NCI-H748 (cell line): ENCODE results near the gene SLC33A1.
A peak's percentile ranks its signal among the peaks of the same experiment; 100 is the strongest.
"Not testable (repeated sequence)": the region's sequence is repeated elsewhere in the genome, so short reads cannot be mapped to it uniquely, and the experiment has no call there.

ENCODE experiments used
- DNase-seq: peaks from one replicate; lab custom pipeline; 2025; ENCODE audit not compliant: unreplicated experiment; lab: John Stamatoyannopoulos, UW

The SLC33A1 gene

DNA sequence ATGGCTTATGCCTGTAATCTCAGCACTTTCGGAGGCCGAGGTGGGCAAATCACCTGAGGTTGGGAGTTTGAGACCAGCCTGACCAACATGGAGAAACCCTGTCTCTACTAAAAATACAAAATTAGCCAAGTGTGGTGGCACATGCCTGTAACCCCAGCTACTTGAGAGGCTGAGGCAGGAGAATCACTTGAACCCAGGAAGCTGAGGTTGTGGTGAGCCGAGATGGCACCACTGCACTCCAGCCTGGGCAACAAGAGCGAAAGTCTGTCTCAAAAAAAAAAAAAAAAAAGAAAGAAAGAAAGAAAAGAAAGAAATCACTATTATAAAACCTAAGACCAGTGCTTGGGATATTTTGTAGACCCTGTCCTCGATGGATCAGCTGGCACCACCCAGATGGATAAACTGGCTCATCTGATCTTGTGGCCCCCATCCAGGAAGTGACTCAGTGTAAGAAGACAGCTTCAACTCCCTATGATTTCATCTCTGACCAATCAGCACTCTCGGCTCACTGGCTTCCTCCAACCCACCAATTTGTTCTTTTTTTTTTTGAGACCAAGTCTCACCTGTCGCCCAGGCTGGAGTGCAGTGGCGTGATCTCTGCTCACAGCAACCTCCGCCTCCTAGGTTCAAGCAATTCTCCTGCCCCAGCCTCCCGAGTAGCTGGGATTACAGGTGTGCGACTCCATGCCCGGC is 8.2 kb upstream of the SLC33A1 start:
- DNase-seq = not testable (repeated sequence)

DNA sequence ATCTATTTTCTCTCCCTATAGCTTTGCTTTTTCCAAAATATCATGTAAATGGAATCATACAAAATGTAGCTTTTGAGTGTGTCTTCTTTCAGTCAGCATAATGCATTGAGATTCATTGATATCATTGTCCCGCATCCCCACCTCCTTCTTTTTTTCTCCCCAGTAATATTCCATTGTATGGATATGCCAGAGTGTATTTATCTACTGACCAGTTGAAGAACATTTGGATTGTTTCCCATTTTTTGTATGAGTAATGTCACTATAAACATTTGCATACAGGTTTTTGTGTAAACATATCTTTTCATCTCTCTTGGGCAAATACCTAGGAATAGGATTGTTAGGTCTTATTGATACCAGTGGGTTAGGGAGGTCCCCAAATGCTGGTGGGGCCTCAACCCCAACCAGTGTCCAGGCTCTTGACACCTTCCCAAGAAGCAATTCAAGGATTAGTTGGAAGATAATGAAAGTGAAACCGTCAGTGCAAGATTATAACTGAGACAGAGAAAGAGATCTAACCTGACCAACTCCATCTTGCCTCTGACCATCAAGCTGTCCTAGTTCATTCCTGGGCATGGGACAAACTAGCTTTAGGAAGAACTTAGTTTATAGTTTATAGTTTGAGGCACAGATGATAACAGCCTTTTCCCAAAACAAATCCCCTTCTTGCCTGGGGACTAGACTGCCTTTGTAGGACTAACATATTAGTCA is 7.4 kb upstream of the SLC33A1 start:
- no peak for DNase-seq

DNA sequence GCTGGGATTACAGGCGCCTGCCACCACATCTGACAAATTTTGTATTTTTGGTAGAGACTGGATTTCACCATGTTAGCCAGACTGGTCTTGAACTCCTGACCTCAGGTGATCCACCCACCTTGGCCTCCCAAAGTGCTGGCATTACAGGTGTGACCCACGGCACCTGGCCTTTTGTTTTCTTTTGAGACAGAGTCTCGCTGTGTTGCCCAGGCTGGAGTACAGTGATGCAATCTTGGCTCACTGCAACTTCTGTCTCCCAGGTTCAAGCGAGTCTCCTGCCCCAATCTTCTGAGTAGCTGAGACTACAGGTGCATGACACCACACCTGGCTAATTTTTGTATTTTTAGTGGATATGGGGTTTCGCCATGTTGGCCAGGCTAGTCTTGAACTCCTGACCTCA is 6.2 kb upstream of the SLC33A1 start:
- DNase-seq = not testable (repeated sequence)

DNA sequence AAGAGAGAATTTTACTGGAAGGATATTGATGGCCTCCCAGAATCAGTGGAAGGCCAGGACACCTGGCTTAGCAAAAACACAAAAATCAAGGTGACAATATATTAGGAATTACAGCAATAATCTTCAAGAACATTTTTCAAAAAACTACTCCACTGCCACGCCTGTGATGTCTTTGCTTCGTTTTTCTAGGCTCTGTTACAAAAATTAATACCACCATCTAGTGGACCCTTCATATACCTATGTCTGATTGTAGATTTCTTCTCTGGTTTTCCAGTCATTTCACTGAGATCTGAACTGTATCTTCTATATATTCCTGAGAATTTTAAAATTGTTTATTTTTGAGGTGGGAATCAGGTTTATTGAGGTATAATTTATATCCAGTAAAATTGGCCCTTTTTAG is 5.6 kb upstream of the SLC33A1 start:
- DNase-seq = no peak

DNA sequence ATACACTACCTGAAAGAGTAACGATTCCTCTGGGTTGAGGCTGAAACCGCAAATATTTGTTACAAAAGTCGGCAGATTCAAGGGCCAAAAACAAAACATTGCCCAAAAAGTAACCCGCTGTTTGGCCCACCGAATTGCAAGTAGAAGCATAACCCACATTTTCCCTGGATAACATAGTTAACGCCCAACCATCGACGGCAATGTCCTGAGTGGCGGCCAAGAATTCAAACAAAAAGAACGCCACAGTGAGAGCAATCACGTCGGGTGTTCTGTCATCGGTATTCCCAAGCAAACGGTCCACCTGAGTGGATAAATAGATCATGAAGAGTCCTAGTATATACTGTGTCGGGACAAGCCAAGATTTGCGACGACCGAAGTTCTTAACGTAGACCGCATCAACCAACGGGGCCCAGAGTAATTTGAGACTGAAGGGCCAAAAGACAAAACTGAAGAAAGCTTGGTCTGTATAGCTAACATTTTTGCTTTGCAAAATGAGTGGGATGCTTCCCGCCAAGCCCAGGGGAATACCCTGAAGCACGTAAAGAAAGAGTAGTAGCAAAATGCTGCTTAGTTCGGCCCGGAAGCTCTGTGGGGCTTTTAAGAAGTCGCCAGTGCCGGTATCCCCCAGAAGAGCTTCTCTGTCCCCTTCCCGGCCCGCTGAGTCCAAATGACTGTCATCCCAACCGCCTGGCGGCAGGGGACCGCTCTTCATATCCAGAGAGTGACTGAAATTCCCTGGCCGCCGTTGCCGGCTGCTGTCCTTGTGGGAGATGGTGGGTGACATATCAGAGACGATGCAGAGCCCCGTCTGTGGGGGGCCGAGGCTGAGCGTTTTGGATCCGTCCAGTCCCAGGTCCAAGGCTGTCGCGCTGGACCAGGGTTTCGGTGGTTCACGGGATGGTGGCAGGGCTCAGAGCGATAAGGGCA is 750 bp downstream of the SLC33A1 start:
- peak; percentile 37 for DNase-seq

DNA sequence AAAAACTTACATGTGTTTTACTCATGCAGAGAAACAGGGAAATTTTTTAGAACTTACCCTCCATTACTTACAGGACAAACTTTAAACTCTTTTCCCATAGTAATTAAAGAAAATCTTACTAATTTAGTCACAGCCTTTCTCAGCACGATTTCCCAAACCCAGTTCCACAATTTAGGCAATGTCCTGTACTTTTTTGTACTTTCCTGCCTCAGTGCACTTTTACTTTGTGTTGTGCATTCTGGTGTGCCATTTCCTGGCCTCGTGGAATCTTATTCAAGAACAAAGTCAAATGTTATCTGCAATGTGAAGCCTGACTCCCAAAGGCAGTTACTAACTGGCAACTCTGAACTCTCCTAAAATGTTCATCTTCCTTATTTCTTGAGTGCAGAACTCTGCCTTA is 1.9 kb downstream of the SLC33A1 start:
- DNase-seq = no peak

GRCh38 chr3:155849404-155849803 is 4.8 kb downstream of the SLC33A1 start:
- DNase-seq = not testable (repeated sequence)

- no peak for DNase-seq
Observed at GRCh38 chr3:155847993-155848392, 6.2 kb downstream of the SLC33A1 start.

DNA sequence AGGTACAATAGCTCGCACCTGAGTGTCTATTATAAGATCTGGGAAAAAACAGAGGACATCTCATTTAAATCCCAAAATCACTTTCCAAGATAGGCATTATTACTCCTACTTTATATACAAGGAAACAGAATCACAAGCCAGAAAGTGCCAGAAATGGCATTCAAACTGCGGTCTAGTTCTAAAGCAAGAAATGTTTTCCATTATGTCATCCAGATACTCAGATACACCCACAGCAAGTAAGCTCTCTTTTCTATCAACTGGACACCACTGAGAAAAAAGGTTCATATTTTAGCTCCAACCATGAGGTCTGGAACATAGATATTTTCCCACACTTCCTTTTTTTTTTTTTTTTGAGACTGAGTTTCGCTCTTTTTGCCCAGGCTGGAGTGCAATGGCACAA is 8.1 kb downstream of the SLC33A1 start:
- no peak for DNase-seq

DNA sequence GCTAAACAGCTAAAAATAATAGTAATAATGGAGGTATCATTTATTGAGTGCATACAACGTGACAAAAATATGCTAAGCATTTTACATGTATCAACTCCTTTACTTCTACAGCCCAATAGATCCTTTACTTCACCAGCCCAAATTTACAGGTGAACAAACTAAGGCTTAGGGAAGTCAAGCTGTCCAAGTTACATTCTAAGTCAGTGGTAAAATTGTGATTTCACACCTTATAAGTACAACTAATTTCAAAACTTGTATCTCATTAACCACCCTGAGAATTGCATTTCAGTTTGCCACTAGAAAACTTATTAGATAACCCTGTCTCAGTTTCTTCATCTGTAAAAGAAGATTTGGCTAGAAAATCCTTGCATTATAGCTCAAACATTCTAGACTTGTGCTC is 10.7 kb downstream of the SLC33A1 start:
- no peak for DNase-seq

DNA sequence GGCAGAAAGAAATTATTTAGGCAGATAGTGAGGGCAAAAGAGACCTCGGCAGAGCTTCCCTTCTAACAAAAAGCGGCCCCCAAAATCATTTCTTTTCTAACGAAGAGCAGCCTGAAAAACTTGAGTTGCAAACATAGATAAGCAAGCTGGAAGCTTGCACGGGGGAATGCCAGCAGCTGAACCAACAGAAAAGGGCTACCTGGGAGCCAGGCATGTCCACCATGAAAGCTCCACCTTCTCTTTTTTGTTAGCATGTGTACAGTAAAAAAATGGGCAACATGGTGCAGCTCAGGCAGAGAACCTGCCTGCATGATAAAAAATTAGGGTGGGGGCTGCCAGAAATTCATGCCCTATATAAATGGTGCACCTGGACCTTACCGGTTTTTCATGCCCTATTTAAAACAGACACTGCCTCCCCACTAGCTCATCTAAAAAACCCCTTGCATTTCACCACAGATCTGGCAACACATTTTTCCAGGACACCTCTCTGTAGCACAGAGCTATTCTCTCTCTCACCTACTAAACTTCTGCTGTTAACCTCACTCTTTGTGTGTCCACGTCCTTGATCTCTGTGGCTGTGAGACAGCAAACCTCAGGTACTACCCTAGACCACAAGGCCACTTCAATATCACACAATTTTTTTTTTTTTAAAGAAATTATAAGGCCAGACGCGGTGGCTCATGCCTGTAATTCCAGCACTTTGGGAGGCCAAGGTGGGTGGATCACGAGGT is 18.7 kb downstream of the SLC33A1 start:
- no peak for DNase-seq

DNA sequence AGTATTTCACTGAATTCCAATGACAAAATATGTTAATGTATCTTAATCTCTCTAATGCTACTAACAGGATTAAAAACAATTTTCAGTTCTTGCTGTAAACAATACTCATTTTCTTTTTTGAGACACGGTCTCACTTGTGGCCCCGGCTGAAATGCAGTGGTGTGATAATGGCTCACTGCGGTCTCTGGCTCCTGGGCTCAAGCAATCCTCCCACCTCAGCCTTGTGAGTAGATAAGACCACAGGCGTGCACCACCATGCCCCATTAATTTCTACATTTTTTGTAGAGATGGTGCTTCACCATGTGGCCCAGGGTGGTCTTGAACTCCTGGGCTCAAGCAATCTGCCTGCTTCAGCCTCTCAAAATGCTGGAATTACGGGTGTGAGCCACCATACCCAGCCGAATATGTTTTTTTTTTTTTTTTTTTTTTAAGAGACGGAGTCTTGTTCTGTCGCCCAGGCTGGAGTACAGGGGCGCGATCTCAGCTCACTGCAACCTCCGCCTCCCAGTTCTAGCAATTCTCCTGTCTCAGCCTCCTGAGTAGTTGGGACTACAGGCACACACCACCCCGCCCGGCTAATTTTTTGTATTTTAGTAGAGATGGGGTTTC is 25.6 kb downstream of the SLC33A1 start:
- DNase-seq = not testable (repeated sequence)

- DNase-seq = no peak
Observed at GRCh38 chr3:155815030-155815545, 39.1 kb downstream of the SLC33A1 start.

DNA sequence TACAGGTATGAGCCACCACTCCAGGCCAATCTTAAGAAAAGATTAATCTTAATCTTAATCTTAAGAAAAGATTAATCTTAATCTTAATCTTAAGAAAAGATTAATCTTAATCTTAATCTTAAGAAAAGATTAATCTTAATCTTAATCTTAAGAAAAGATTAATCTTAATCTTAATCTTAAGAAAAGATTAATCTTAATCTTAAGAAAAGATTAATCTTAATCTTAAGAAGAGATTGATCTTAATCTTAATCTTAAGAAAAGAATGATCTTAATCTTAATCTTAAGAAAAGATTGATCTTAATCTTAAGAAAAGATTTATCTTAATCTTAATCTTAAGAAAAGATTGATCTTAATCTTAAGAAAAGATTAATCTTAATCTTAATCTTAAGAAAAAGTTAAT is 41.0 kb downstream of the SLC33A1 start:
- not testable (repeated sequence) for DNase-seq

GRCh38 chr3:155809181-155809580 is 45.0 kb downstream of the SLC33A1 start:
- no peak for DNase-seq

DNA sequence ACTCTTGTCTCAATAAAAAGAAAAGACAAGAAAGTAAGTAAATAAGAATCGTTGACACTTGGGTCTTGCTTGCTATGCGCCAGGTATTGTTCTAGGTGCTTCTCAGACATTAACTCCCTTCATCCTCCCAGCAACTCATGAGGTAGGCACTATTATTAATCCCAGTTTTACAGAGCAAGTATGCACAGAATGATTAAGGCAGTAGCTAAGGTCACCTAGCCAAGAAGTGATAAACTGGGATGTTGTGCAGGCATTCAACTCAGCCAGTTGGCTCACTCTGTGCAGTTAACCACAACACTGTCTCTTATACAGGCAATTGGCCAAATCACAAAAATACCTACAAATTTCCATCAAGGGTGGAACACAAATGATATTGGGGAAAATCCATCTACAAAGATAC is 46.4 kb downstream of the SLC33A1 start:
- DNase-seq = no peak

- DNase-seq = peak; percentile 53
Observed at GRCh38 chr3:155805802-155806618, 48.2 kb downstream of the SLC33A1 start, which contains the start of gene C3orf33. TSS of gene C3orf33 (minus strand) at chr3:155806278. CDS start at chr3:155806252, 26 bp downstream.

GRCh38 chr3:155805204-155805801 is 48.9 kb downstream of the SLC33A1 start:
- DNase-seq = no peak

GRCh38 chr3:155804323-155804722 is 49.9 kb downstream of the SLC33A1 start:
- no peak for DNase-seq
